Stimulated activated naive CD8-positive, alpha-beta T cell treated with anti-CD3 and anti-CD28 coated beads, Interleukin-15, Interleukin-2, amounts not matched to agents 100 ng/mL and 50 ng/mL, for 24 hours (primary cell): Measurements from ENCODE around the gene INO80E.
"Not testable (repeated sequence)": the region's sequence is repeated elsewhere in the genome, so short reads cannot be mapped to it uniquely, and the experiment has no call there.

Experiments
- H3K27ac Mint-ChIP-seq: one replicate; pipeline ENCODE4 v1.8.0; 2021; ENCODE audit warnings: mild to moderate bottlenecking, mixed read lengths
- H3K27me3 Mint-ChIP-seq: one replicate; pipeline ENCODE4 v1.8.0; 2021; ENCODE audit warnings: mixed read lengths
- H3K36me3 Mint-ChIP-seq: one replicate; pipeline ENCODE4 v1.8.0; 2021; ENCODE audit warnings: low read depth, mixed read lengths
- H3K4me1 Mint-ChIP-seq: one replicate; pipeline ENCODE4 v1.8.0; 2021; ENCODE audit warnings: low read depth, mixed read lengths
- H3K4me3 Mint-ChIP-seq: one replicate; pipeline ENCODE4 v1.8.0; 2021; ENCODE audit warnings: mild to moderate bottlenecking, mixed read lengths
- H3K9me3 Mint-ChIP-seq: one replicate; pipeline ENCODE4 v1.8.0; 2021; ENCODE audit warnings: mixed read lengths

INO80E gene

DNA sequence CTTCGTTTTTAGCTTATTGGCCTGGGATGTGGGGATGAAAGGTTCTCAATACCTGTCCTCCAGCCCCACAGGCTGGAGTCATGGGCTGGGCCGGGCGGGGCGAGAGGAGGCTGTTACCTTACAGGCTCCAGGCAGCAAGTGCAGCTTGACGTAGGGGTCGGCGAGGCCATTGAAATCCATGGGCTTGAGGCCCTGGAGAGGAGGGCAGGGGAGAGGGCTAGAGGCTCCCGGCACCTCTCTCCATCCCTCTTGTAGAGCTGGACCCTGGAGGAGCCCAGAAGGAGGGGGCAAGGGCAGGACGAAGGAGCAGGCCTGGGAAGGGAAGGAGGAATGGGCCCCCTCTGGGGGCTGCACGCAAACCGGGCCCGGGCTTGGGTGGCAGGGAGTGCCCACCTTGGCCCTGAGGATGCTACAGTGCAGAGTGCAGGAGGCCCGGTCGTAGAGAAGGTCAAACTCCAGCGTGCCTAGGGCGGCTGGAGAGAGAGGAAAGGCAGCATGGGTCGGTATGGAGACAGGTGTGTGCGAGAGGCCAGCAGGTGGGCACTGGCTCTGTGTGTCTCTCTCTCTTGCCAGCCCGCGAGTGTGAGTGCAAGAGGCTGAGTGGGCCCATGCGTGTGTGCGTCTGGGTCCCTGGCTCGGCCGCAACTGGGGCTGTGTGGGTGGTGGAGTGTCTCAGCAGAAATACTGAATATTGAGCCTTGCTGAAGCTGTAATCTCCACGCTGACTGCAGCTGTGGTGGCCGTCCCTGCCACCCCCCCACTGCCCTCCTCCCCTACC, 13.2 kb downstream of the INO80E start:
- Mint-ChIP-seq H3K4me3 (no peak overlapping the region), H3K4me1 (peaks cover 13% of the 10 kb centered on the region), H3K36me3 (no peaks in the 10 kb centered on the region), H3K27ac (no peak overlapping the region), H3K27me3 (peaks cover 10% of the 10 kb centered on the region), H3K9me3 (no peaks in the 10 kb centered on the region)

DNA sequence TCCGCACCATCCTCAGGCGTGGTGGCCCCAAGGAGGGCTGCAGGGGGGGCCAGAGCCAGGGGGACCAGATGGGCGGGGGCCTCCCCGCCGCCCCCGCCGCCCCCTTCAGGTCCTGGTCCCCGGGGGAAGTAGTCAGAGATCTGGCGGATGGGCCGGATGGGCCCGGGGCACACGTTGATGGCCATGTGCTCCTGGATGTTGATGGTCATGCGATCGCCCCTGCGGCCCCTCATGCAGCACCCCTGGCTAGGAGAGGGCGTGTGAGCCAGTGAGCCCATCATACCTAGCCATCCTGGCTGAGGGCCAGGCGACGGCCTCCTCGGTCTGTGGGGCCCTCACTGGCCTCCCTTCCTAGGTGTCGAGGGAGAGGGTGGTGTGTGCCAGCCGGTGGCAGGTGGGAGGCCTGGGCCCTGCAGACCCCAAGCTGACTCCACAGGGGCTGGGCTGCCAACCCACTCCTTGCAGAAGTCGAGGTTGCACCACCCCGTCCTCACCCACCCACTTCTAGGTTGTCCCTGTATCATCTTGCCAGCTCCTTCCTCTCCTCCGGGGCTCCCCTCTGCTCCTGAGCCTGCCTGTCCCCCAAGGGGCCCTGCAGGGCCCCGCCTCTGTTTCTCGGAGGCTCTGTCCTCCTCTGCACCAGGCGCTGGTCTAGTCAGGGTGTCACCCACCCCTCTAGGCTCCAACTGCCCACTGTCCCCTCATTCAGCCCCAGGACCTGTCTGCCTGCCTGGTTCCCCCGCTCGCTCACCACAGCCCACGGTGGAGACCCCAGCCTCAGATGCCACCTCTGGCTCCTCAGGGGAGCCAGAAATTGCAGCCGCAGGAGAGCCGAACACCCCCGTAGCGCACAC, 14.2 kb downstream of the INO80E start:
- Mint-ChIP-seq H3K36me3 (no peaks in the 10 kb centered on the region), H3K27me3 (peaks cover 10% of the 10 kb centered on the region), H3K4me1 (peaks cover 13% of the 10 kb centered on the region), H3K9me3 (no peaks in the 10 kb centered on the region), H3K27ac (no peak overlapping the region), H3K4me3 (peak overlapping the region; percentile 62)

DNA sequence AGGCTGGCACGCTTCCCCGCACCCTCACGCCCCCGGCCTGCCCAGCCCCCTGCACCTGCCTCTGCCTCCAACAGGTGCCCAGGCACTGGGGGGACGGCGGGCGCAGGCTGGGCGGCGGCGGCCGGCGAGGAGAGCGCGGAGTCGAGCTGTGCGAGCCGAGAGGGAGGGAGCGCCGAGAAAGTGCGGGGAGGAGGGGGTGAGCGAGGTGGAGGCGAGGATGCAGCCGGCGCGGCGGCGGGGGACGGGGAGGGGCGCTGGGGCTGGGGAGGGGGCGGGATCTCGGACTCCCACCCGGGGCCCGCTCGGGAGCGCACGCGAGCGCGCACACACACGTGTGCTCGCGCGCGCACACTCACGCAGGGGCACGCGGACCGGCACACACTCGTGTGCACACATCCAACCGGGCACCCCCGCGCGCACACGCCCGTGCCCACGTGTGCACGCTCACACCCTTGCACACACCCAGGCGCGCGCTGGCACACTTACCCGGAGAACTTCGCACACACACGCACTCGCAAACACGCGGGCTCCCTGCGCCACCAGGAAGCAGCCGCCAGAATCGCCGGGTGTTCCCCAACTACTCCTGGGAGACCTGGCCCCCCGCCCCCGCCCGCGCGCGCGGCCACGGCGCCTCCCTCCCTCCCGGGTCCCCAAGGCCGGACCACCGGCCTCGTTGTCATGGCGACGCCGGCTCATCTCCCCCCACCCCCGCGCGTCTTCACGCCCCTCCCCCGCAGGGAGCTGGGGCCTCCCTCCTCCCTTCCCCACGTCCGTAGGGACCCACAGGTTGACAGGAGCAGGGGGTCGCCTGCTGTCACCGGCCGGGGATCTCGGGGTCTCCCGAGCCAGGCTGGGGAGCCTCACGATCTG, 15.0 kb downstream of the INO80E start, which contains the start of gene DOC2A:
Gene DOC2A, minus strand, starts transcription at position 184 of the 870 bp plus-strand sequence. CDS start 805 bp downstream, outside the sequence.
- Mint-ChIP-seq H3K27me3 (peaks cover 10% of the 10 kb centered on the region), H3K4me3 (peak within 1 kb of the TSS; percentile 65), H3K36me3 (no peaks in the 10 kb centered on the region), H3K9me3 (no peaks in the 10 kb centered on the region), H3K4me1 (peaks cover 13% of the 10 kb centered on the region), H3K27ac (no peak within 1 kb of the TSS)

DNA sequence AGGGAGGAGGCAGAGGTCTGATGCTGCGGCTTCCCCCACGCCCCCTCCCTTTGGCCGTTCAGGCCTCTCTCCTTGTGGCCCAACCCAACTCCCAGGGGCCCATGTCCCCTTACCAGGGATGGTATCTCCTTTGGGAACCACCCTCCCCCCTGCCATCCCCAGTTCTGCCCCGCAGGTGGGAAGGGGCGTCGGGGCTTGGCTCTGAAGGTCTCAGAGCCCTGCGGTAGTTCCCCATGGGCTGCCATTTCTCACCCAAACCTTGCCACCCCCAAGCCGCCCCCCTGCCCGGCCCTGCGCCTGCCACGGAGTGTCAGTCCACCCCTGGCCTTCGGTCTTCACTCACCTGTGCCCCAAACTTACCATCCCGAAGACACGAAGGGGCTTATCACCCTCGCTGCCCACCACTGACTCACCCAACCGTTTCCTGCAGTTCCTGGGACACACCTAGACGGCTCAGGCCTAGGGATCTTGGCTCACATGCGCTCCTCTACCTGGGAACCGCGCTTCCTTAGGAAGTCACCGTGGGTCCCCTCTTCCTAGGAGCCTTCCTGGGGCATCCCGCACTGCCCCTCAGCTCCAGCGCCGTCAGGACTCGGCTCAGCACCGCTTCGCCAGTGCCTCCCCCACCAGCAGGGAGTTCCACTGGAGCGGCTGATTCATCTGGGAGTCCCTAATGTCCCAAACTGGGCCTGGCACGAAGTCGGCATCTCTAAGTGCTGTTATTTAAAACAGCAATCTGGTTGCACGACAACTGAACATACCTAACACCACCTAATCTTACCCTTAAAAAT, 15.9 kb downstream of the INO80E start:
- Mint-ChIP-seq H3K27me3 (peaks cover 13% of the 10 kb centered on the region), H3K36me3 (no peaks in the 10 kb centered on the region), H3K4me3 (peak overlapping the region; percentile 65)

DNA sequence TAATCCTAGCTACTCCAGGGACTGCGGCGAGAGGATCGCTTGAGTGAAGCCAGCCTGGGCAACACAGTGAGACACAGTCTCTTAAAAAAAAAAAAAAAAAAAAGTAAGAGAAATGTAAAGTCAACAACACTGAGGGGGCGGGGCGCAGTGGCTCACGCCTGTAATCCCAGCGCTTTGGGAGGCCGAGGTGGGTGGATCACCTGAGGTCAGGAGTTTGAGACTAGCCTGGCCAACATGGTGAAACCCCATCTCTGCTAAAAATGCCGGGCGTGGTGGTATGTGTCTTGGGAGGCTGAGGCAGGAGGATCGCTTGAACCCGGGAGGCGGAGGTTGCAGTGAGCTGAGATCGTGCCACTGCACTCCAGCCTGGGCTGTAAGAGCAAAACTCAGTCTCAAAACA, 16.6 kb downstream of the INO80E start:
- H3K27ac Mint-ChIP-seq, H3K4me3 Mint-ChIP-seq, H3K9me3 Mint-ChIP-seq, H3K36me3 Mint-ChIP-seq: not testable (repeated sequence)
- H3K4me1 Mint-ChIP-seq, result peaks cover 13% of the 10 kb centered on the region
- peaks cover 13% of the 10 kb centered on the region for H3K27me3 Mint-ChIP-seq

More for the DNA sequence above, 15.9 kb downstream of the INO80E start:
- H3K4me1 Mint-ChIP-seq, result peaks cover 13% of the 10 kb centered on the region
- no peaks in the 10 kb centered on the region for H3K9me3 Mint-ChIP-seq
- H3K27ac Mint-ChIP-seq, result no peak overlapping the region

DNA sequence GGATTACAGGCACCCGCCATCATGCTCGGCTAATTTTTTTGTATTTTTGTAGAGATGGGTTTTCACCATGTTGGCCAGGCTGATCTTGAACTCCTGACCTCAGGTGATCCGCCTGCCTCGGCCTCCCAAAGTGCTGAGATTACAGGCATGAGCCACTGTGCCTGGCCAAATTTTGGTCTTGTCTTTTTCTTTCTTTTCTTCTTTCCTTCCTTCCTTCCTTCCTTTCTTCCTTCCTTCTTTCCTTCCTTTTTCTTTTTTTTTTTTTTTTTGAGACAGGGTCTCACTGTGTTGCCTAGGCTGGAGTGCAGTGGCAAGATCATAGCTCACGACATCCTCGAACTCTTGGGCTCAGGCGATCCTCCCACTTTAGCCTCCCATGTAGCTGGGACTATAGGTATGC, 19.4 kb downstream of the INO80E start:
- H3K27ac Mint-ChIP-seq, H3K9me3 Mint-ChIP-seq, H3K36me3 Mint-ChIP-seq, H3K4me3 Mint-ChIP-seq: not testable (repeated sequence)
- Mint-ChIP-seq H3K27me3 (peaks cover 14% of the 10 kb centered on the region), H3K4me1 (peaks cover 10% of the 10 kb centered on the region)

DNA sequence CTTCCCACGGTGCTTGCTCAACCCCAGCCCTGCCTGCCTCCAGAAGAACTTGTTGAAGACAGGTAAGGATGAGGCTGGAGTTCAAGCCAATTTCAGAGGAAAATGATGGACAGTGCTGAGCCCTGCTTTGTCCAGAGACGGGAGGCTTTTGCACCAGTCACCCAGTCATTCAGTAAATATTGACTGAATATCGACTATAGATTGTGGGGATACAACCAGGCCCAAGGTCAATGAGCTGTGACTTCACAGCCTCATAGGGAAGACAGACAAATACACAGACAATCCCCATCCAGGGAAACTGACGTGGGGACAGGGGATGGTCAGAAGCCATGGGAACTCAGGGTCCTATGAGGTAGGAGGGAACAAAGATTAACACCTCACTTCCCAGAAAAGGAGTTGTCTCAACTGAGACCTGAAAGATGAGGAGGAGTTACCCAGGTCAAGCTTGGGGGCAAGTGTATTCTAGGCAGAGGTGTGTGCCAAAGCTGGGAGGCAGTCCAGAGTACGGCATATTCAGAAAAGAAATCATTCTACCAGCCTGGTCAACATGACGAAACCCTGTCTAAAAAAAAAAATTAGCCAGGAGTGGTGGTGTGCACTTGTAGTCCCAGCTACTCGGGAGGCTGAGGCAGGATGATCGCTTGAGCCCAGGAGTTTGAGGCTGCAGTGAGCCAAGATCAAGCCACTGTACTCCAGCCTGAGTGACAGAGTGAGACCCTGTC, 20.7 kb downstream of the INO80E start:
- H3K27me3 Mint-ChIP-seq, result peaks cover 16% of the 10 kb centered on the region
- H3K4me3 Mint-ChIP-seq, result no peak overlapping the region
- H3K36me3 Mint-ChIP-seq, result no peaks in the 10 kb centered on the region
- H3K27ac Mint-ChIP-seq, result no peak overlapping the region
- peaks cover 18% of the 10 kb centered on the region for H3K4me1 Mint-ChIP-seq
- H3K9me3 Mint-ChIP-seq, result no peaks in the 10 kb centered on the region

DNA sequence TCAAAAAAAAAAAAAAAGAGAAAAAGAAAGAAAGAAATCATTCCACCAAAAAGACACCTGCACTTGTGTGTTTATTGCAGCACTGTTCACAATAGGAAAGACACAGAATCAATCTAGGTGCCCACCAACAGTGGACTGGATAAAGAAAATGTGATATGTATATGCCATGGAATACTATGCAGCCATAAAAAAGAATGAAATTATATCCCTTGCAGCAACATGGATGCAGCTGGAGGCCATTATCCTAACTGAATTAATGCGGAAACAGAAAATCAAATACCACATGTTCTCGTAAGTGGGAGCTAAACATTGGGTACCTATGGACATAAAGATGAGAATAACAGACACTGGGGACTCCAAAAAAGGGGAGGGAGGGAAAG, 21.2 kb downstream of the INO80E start:
- peaks cover 11% of the 10 kb centered on the region for H3K27me3 Mint-ChIP-seq
- H3K4me3 Mint-ChIP-seq, result no peak overlapping the region
- H3K4me1 Mint-ChIP-seq, result peaks cover 14% of the 10 kb centered on the region
- H3K27ac Mint-ChIP-seq, result no peak overlapping the region
- no peaks in the 10 kb centered on the region for H3K36me3 Mint-ChIP-seq
- H3K9me3 Mint-ChIP-seq, result no peaks in the 10 kb centered on the region

DNA sequence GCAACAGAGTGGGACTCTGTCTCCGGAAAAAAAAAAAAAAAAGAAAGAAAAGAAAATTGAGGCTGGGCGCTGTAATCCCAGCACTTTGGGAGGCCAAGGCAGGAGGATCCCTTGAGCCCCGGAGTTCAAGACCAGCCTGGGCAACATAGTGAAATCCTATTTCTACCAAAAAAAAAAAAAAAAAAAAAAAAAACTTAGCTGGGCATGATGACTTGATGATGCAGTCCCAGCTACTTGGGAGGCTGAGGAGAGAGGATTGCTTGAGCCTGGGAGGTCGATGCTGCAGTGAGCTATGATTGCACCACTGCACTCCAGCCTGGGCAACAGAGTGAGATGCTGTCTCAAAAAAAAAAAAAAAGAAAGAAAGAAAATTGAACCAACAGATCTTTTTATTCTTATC, 21.9 kb downstream of the INO80E start:
- not testable (repeated sequence) for H3K27me3 Mint-ChIP-seq, H3K36me3 Mint-ChIP-seq, H3K4me3 Mint-ChIP-seq, H3K9me3 Mint-ChIP-seq, H3K27ac Mint-ChIP-seq
- peaks cover 14% of the 10 kb centered on the region for H3K4me1 Mint-ChIP-seq

DNA sequence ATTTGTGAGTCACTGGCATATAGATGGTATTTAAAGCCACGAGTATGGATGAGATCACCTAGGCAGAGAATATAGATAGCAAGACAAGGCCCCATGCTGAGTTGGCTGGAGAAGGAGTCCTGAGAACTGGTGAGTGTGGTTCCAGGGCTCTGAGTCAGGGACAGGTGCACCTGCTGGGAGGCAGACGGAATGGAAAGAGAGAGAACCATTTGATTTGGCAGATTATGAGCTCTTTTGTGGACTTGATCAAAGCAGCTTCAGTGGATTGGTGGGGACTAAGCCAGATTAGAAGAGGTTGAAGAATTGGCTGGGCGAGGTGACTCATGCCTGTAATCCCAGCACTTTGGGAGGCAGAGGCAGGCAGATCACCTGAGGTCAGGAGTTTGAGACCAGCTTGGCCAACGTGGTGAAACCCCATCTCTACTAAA, 22.7 kb downstream of the INO80E start:
- H3K4me3 Mint-ChIP-seq, result no peak overlapping the region
- H3K36me3 Mint-ChIP-seq, result no peaks in the 10 kb centered on the region
- no peak overlapping the region for H3K27ac Mint-ChIP-seq
- H3K9me3 Mint-ChIP-seq, result no peaks in the 10 kb centered on the region
- peaks cover 14% of the 10 kb centered on the region for H3K4me1 Mint-ChIP-seq
- peaks cover 9% of the 10 kb centered on the region for H3K27me3 Mint-ChIP-seq

DNA sequence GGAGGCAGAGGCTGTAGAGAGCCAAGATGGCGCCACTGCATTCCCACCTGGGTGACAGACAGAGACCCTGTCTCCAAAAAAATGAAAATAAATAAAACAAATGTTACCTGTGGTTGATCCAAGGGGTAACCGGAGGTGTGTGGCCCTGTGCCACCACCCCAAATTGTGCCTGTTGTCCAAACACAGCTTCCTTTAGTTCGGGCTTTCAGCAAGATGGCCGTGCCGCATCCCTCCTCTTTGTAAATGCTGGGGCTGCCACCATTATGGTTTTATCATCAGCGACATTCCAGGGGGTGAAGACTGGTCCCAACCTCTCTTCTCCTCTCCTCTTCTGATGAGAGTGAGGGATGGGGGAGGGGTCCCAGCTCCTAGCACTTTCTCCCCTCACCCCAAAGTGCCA, 26.8 kb downstream of the INO80E start, which contains the start of gene C16orf92:
Gene C16orf92, plus strand, starts transcription at position 312 of the 400 bp plus-strand sequence. CDS start 143 bp downstream, outside the sequence.
- peaks cover 14% of the 10 kb centered on the region for H3K4me1 Mint-ChIP-seq
- H3K27ac Mint-ChIP-seq, result no peak within 1 kb of the TSS
- no peaks in the 10 kb centered on the region for H3K36me3 Mint-ChIP-seq
- no peaks in the 10 kb centered on the region for H3K9me3 Mint-ChIP-seq
- H3K27me3 Mint-ChIP-seq, result peaks cover 19% of the 10 kb centered on the region
- H3K4me3 Mint-ChIP-seq, result no peak within 1 kb of the TSS

DNA sequence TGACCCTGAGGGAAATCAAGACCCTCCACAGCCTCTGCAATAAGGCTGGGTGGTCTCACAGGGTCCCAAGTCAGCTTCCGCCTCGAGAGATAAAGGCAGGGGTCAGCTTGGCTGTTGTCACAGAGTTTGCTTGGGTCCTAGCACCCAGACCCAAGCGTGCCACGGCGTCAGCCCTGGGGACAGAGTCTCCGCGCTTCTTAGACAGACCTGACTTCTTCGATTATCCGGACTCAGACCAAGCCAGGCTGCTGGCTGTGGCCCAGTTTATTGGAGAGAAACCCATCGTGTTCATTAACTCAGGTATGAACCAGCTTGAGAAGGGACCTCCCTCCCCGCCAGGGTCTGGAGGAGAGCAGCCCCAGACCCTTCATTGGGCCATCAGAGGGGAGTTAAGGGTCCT, 27.5 kb downstream of the INO80E start:
- Mint-ChIP-seq H3K4me1 (peaks cover 13% of the 10 kb centered on the region), H3K9me3 (no peaks in the 10 kb centered on the region), H3K4me3 (no peak overlapping the region), H3K36me3 (no peaks in the 10 kb centered on the region), H3K27ac (no peak overlapping the region), H3K27me3 (peaks cover 22% of the 10 kb centered on the region)

DNA sequence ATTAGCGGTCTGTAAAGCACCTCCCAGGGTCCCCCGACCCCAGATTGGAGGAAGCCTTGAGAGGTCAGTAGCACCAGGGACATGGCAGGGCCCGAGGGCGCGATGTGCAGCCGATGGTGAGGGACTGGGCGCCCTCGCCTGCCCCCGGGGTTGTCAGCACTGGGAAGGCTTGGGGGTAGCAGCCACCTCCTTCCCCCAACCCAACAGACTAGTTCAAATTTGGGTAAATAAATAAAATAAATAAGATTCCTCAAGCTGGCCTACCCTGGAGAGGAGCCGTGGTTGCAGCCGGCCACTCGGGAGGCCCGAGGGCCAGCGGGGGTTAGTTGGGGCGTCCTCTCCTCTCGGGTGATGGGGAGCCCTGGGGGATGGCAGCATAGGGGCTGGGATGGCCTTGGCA, 28.4 kb downstream of the INO80E start:
- Mint-ChIP-seq H3K27ac (no peak overlapping the region), H3K9me3 (no peaks in the 10 kb centered on the region), H3K4me1 (peaks cover 11% of the 10 kb centered on the region), H3K4me3 (no peak overlapping the region), H3K36me3 (no peaks in the 10 kb centered on the region), H3K27me3 (peaks cover 27% of the 10 kb centered on the region)
